Measurements from ENCODE around the gene EDAR. TPM values are rescaled to one million over a fixed set of nuclear protein-coding genes. Genes with fewer than 3 reads are reported as not detected.

Gene EDAR
- total and polyA plus RNA-seq, 10 of the 15 experiments (the other 5 are each of a cell fraction or from before 2014, with no cell fraction given), result 0.04 TPM; not detected in 9

GRCh38 chr2:108906403-108907077 is 82.5 kb downstream of the EDAR start:
- no peak overlapping the region for H3K4me3 ChIP-seq
- no peaks in the 10 kb centered on the region for H3K79me2 ChIP-seq (ENCODE audit: control insufficient read depth, insufficient read depth, low read length)
- intact Hi-C loops (cut with micrococcal nuclease; ENCODE audit: unreplicated experiment), result no loop called here
- no peak overlapping the region for H3K9ac ChIP-seq (ENCODE audit: control insufficient read depth, insufficient read depth, low read length)
- no peak overlapping the region for H3K4me2 ChIP-seq (ENCODE audit: control insufficient read depth, insufficient read depth)
- ChIA-PET CTCF (no interaction called here), SMC1A (ENCODE audit: uncharacterized antibody, unreplicated experiment) (no interaction called here), POLR2A (no interaction called here), RAD21 (ENCODE audit: unreplicated experiment) (no interaction called here)
- no peaks in the 10 kb centered on the region for H3K9me3 ChIP-seq (replicated peaks; ENCODE audit: control insufficient read depth, insufficient read depth, low read length)
- 28% methylated on average over 15 of the region's 15 CpGs for WGBS (ENCODE audit: insufficient coverage, insufficient replicate concordance, low lambda C conversion rate, missing lambda C conversion rate)
- H2AFZ ChIP-seq (ENCODE audit: control insufficient read depth, low read depth, low read length), result no peak overlapping the region
- TF ChIP-seq BCL11A (IDR thresholded peaks at IDR 0.05; ENCODE audit: low read depth, low read length), result no peak
- TF ChIP-seq SREBF2 (IDR thresholded peaks at IDR 0.05; ENCODE audit: low read length), result no peak
- no peak for TF ChIP-seq MTA2 (IDR thresholded peaks at IDR 0.05; ENCODE audit: low read depth)
- TF ChIP-seq SP1 (IDR thresholded peaks at IDR 0.05; ENCODE audit: low read depth, low read length), result no peak
- TF ChIP-seq STAT3 (IDR thresholded peaks at IDR 0.05; ENCODE audit: low read depth, low read length), result no peak
- no peak for TF ChIP-seq RELB (IDR thresholded peaks at IDR 0.05; ENCODE audit: low read depth)
- TF ChIP-seq CHD4 (IDR thresholded peaks at IDR 0.05), result no peak
- TF ChIP-seq PRDM15 (CRISPR knock-in tag; IDR thresholded peaks at IDR 0.05), result no peak
- TF ChIP-seq STAT1 (conservative IDR thresholded peaks at IDR 0.05), result no peak
- no peak for TF ChIP-seq TCF7 (IDR thresholded peaks at IDR 0.05; ENCODE audit: borderline replicate concordance)
- TF ChIP-seq SPI1 (IDR thresholded peaks at IDR 0.05; ENCODE audit: borderline replicate concordance, insufficient read depth, low read depth, low read length), result no peak
- TF ChIP-seq ZSCAN29 (IDR thresholded peaks at IDR 0.05), result no peak
- no peak for TF ChIP-seq ZNF217 (IDR thresholded peaks at IDR 0.05)
- TF ChIP-seq KLF5 (IDR thresholded peaks at IDR 0.05; ENCODE audit: partially characterized antibody), result no peak
- no peaks in the 10 kb centered on the region for H3K36me3 ChIP-seq (ENCODE audit: control insufficient read depth in 2 of 2, insufficient read depth in 2 of 2, low read length in 1 of 2)
- no peaks in the 10 kb centered on the region; a peak in 2 of 4 replicates for H3K27me3 ChIP-seq (replicated peaks in 1 of 2; ENCODE audit: control insufficient read depth in 2 of 2, insufficient read depth in 2 of 2, low read length in 1 of 2)
- H3K27ac ChIP-seq (ENCODE audit: control insufficient read depth, insufficient read depth), result no peak overlapping the region
- in situ Hi-C loops (cut with MboI), result no loop called here
- no TSS peak for BruUV-seq (replicated peaks)
- H4K20me1 ChIP-seq (ENCODE audit: control insufficient read depth, insufficient read depth), result no peaks in the 10 kb centered on the region
- DNase-seq (ENCODE audit: low read depth, low spot score) (no peak), ATAC-seq (no peak), FAIRE-seq (no peak)
- no peaks in the 10 kb centered on the region for H3K4me1 ChIP-seq (ENCODE audit: control insufficient read depth, insufficient read depth, low read length)
